Caco-2 (cell line): ENCODE data around the gene SUCLG1. TPM values are rescaled to one million over a fixed set of nuclear protein-coding genes. Genes with fewer than 3 reads are reported as not detected.

ENCODE experiments used
- BruUV-seq: library from RNA; stranded (reverse); fragments of 400-500 nt; replicated peaks from 2 replicates; lab custom pipeline; 2021; lab: Mats Ljungman, UMichigan
- CTCF ChIA-PET: fragments of 300-600 bp; sonication (Branson Sonifier 250); formaldehyde crosslinking; loops from one replicate; lab custom pipeline; 2022; ENCODE audit warnings: antibody characterized with exemption; lab: Charles Lee
- POLR2A ChIA-PET: fragments of 300-600 bp; sonication (Branson Sonifier 250); formaldehyde crosslinking; loops from one replicate; lab custom pipeline; 2022; ENCODE audit warnings: antibody characterized with exemption; lab: Charles Lee
- DNase-seq, 2 experiments: peaks; one replicate each; pipeline versions ENCODE4 v3.0.0 to v3.0.0-alpha.2; 2020 to 2022
- H3K27me3 ChIP-seq: replicated peaks from 2 replicates; pipeline ENCODE4 v1.6.0; 2011; ENCODE audit warnings: low read length; ENCODE audit not compliant: control insufficient read depth, insufficient read depth
- H3K36me3 ChIP-seq: 2 replicates; pipeline ENCODE4 v1.5.1; 2011; ENCODE audit warnings: low read length; ENCODE audit not compliant: control insufficient read depth, insufficient read depth
- H3K4me1 ChIP-seq: fragments of 250-450 bp; sonication (Bioruptor Pico); 2 replicates; pipeline ENCODE4 v1.5.1; 2020; ENCODE audit warnings: mild to moderate bottlenecking
- H3K4me3 ChIP-seq: 2 replicates; pipeline ENCODE4 v1.5.1; 2011; ENCODE audit warnings: low read depth, mild to moderate bottlenecking, control low read depth, low read length
- H3K9me3 ChIP-seq: fragments of 250-450 bp; sonication (Bioruptor Pico); 2 replicates; pipeline ENCODE4 v1.5.1; 2020; ENCODE audit warnings: mild to moderate bottlenecking, moderate library complexity
- H3K27ac Mint-ChIP-seq: one replicate; pipeline ENCODE4 v1.8.0; 2022; ENCODE audit warnings: mixed read lengths; ENCODE audit not compliant: unreplicated experiment
- H3K27me3 Mint-ChIP-seq: one replicate; pipeline ENCODE4 v1.8.0; 2022; ENCODE audit warnings: mixed read lengths; ENCODE audit not compliant: insufficient read depth, unreplicated experiment
- H3K36me3 Mint-ChIP-seq: one replicate; pipeline ENCODE4 v1.8.0; 2022; ENCODE audit warnings: mild to moderate bottlenecking, mixed read lengths; ENCODE audit not compliant: insufficient read depth, unreplicated experiment
- H3K4me1 Mint-ChIP-seq: one replicate; pipeline ENCODE4 v1.8.0; 2022; ENCODE audit warnings: low read depth, mixed read lengths; ENCODE audit not compliant: unreplicated experiment
- H3K4me3 Mint-ChIP-seq: one replicate; pipeline ENCODE4 v1.8.0; 2022; ENCODE audit warnings: mild to moderate bottlenecking, moderate library complexity, mixed read lengths; ENCODE audit not compliant: unreplicated experiment
- H3K9me3 Mint-ChIP-seq: one replicate; pipeline ENCODE4 v1.8.0; 2022; ENCODE audit warnings: mixed read lengths; ENCODE audit not compliant: unreplicated experiment
- CTCF ChIP-seq, 2 experiments: fragments of 200-600 bp in 1 of 2; IDR thresholded peaks; 1 replicate in 1 of 2; 2 replicates in 1 of 2; pipeline versions ENCODE4 v1.5.1 to v1.8.0; 2011 to 2022; ENCODE audit warnings: antibody characterized with exemption in 1 of 2, control low read depth in 1 of 2, inconsistent platforms in 1 of 2, low read depth in 1 of 2, low read length in 1 of 2, mild to moderate bottlenecking in 1 of 2, moderate library complexity in 1 of 2; ENCODE audit not compliant: insufficient read depth in 1 of 2, severe bottlenecking in 1 of 2, unreplicated experiment in 1 of 2
- intact Hi-C: fragments of 100-400 bp; cut with micrococcal nuclease; formaldehyde crosslinking; loops from one replicate; pipeline ENCODE4 v1.10.0; 2022; ENCODE audit not compliant: unreplicated experiment
- total RNA-seq: library from RNA; stranded (reverse); gene quantifications from 2 replicates; pipeline ENCODE4 v1.2.3, GENCODE V29; 2022

Gene SUCLG1
- total RNA-seq, 1 experiment from 2014 or later: 155 TPM

GRCh38 chr2:84467389-84467788, 8.3 kb upstream of the SUCLG1 start:
- H3K27me3 Mint-ChIP-seq: no peaks in the 10 kb centered on the region
- CTCF ChIA-PET: no interaction called here
- no peak overlapping the region for H3K27ac Mint-ChIP-seq
- Histone ChIP-seq H3K9me3 (peaks cover 17% of the 10 kb centered on the region), H3K36me3 (no peaks in the 10 kb centered on the region; the same call in 1 of the 2 replicates), H3K27me3 (no peaks in the 10 kb centered on the region), H3K4me3 (no peak overlapping the region), H3K4me1 (peaks cover 3% of the 10 kb centered on the region; the same call in 1 of the 2 replicates)
- H3K4me1 Mint-ChIP-seq: peaks cover 8% of the 10 kb centered on the region
- TF ChIP-seq CTCF (IDR thresholded peaks at IDR 0.05; ENCODE audit: insufficient read depth in 1 of 2, low read depth in 1 of 2, low read length in 1 of 2, severe bottlenecking in 1 of 2, unreplicated experiment in 1 of 2): no peak
- H3K4me3 Mint-ChIP-seq: no peak overlapping the region
- BruUV-seq: no TSS peak
- H3K9me3 Mint-ChIP-seq: peaks cover 36% of the 10 kb centered on the region
- H3K36me3 Mint-ChIP-seq: no peaks in the 10 kb centered on the region
- POLR2A ChIA-PET: no interaction called here
- DNase-seq: no peak
- intact Hi-C loops: no loop called here

- Mint-ChIP-seq H3K9me3 (no peaks in the 10 kb centered on the region), H3K27ac (no peak overlapping the region), H3K27me3 (no peaks in the 10 kb centered on the region), H3K36me3 (peaks cover 5% of the 10 kb centered on the region), H3K4me1 (peaks cover 29% of the 10 kb centered on the region), H3K4me3 (no peak overlapping the region)
- Histone ChIP-seq H3K4me3 (no peak overlapping the region), H3K27me3 (no peaks in the 10 kb centered on the region), H3K9me3 (peaks cover 2% of the 10 kb centered on the region; the same call in 1 of the 2 replicates), H3K36me3 (no peaks in the 10 kb centered on the region; the same call in 1 of the 2 replicates), H3K4me1 (peaks cover 38% of the 10 kb centered on the region)
- no peak for TF ChIP-seq CTCF (IDR thresholded peaks at IDR 0.05; ENCODE audit: insufficient read depth in 1 of 2, low read depth in 1 of 2, low read length in 1 of 2, severe bottlenecking in 1 of 2, unreplicated experiment in 1 of 2)
- POLR2A ChIA-PET: no interaction called here
- CTCF ChIA-PET: no interaction called here
- no peak for DNase-seq
- intact Hi-C loops: loop anchor here (2.0 kb wide), 1 partner anchor 13 kb away; no protein-coding TSS in a partner anchor
- no TSS peak for BruUV-seq
These were observed 2.2 kb upstream of the SUCLG1 start for GRCh38 chr2:84461310-84461709.

GRCh38 chr2:84460670-84461069, 1.6 kb upstream of the SUCLG1 start:
- BruUV-seq: no TSS peak
- H3K27ac Mint-ChIP-seq: no peak overlapping the region
- Histone ChIP-seq H3K27me3 (no peaks in the 10 kb centered on the region), H3K4me3 (no peak overlapping the region), H3K9me3 (no peaks in the 10 kb centered on the region), H3K36me3 (no peaks in the 10 kb centered on the region; the same call in 1 of the 2 replicates), H3K4me1 (peaks cover 38% of the 10 kb centered on the region)
- peaks cover 5% of the 10 kb centered on the region for H3K36me3 Mint-ChIP-seq
- no peaks in the 10 kb centered on the region for H3K9me3 Mint-ChIP-seq
- no peak overlapping the region for H3K4me3 Mint-ChIP-seq
- H3K4me1 Mint-ChIP-seq: peaks cover 29% of the 10 kb centered on the region
- intact Hi-C loops: loop anchor here (2.0 kb wide), 1 partner anchor 14 kb away; no protein-coding TSS in a partner anchor
- no peaks in the 10 kb centered on the region for H3K27me3 Mint-ChIP-seq
- POLR2A ChIA-PET: no interaction called here
- TF ChIP-seq CTCF (IDR thresholded peaks at IDR 0.05; ENCODE audit: insufficient read depth in 1 of 2, low read depth in 1 of 2, low read length in 1 of 2, severe bottlenecking in 1 of 2, unreplicated experiment in 1 of 2): no peak
- DNase-seq: peak in 1 of 2 experiments; percentile 15
- CTCF ChIA-PET: no interaction called here
